H9 (cell line): ENCODE data around the gene F5. TPM values are rescaled to one million over a fixed set of nuclear protein-coding genes. Genes with fewer than 3 reads are reported as not detected.

Experiments
- DNase-seq: peaks from one replicate; pipeline ENCODE4 v3.0.0-alpha.2; 2017
- H2AFZ ChIP-seq: one replicate; pipeline ENCODE4 v1.6.1; 2013; ENCODE audit warnings: mild to moderate bottlenecking, low read length, control low read depth, moderate library complexity
- H2AK5ac ChIP-seq: 2 replicates; pipeline ENCODE4 v1.6.1; 2013; ENCODE audit warnings: low read length, control low read depth, mixed read lengths; ENCODE audit not compliant: insufficient read length
- H2BK120ac ChIP-seq: one replicate; pipeline ENCODE4 v1.6.1; 2013; ENCODE audit warnings: low read depth, mild to moderate bottlenecking, low read length, control low read depth, inconsistent platforms; ENCODE audit not compliant: poor library complexity, severe bottlenecking
- H2BK12ac ChIP-seq: 2 replicates; pipeline ENCODE4 v1.6.1; 2013; ENCODE audit warnings: low read length, control low read depth, mixed read lengths, low read depth; ENCODE audit not compliant: insufficient read length
- H2BK15ac ChIP-seq: 2 replicates; pipeline ENCODE4 v1.6.1; 2013; ENCODE audit warnings: low read depth, low read length, control low read depth
- H2BK20ac ChIP-seq: one replicate; pipeline ENCODE4 v1.6.1; 2013; ENCODE audit warnings: low read depth, mild to moderate bottlenecking, low read length, control low read depth, inconsistent platforms; ENCODE audit not compliant: poor library complexity, severe bottlenecking
- H2BK5ac ChIP-seq: 2 replicates; pipeline ENCODE4 v1.6.1; 2013; ENCODE audit warnings: low read length, control low read depth, mixed read lengths; ENCODE audit not compliant: insufficient read length
- H3K14ac ChIP-seq: 2 replicates; pipeline ENCODE4 v1.6.1; 2013; ENCODE audit warnings: low read length, control low read depth; ENCODE audit not compliant: insufficient read depth
- H3K18ac ChIP-seq: 2 replicates; pipeline ENCODE4 v1.6.1; 2013; ENCODE audit warnings: low read depth, mild to moderate bottlenecking, mixed read lengths, low read length, control low read depth; ENCODE audit not compliant: insufficient read length
- H3K23ac ChIP-seq: 2 replicates; pipeline ENCODE4 v1.6.1; 2013; ENCODE audit warnings: low read length, control low read depth, mixed read lengths, low read depth; ENCODE audit not compliant: insufficient read length
- H3K23me2 ChIP-seq: 2 replicates; pipeline ENCODE4 v1.6.1; 2013; ENCODE audit warnings: low read depth, mild to moderate bottlenecking, mixed read lengths, low read length, control low read depth; ENCODE audit not compliant: insufficient read length, poor library complexity, severe bottlenecking
- H3K27ac ChIP-seq: 2 replicates; pipeline ENCODE4 v1.5.1; 2013; ENCODE audit warnings: low read length, control low read depth, mixed read lengths, low read depth; ENCODE audit not compliant: insufficient read length
- H3K27me3 ChIP-seq: 2 replicates; pipeline ENCODE4 v1.6.1; 2013; ENCODE audit warnings: low read length, control low read depth, inconsistent platforms; ENCODE audit not compliant: insufficient read depth
- H3K4ac ChIP-seq: 2 replicates; pipeline ENCODE4 v1.6.1; 2013; ENCODE audit warnings: low read depth, mild to moderate bottlenecking, control low read depth, inconsistent platforms, low read length, moderate library complexity
- H3K4me1 ChIP-seq: 2 replicates; pipeline ENCODE4 v1.6.1; 2013; ENCODE audit warnings: low read length, control low read depth, inconsistent platforms; ENCODE audit not compliant: insufficient read depth
- H3K4me2 ChIP-seq: 2 replicates; pipeline ENCODE4 v1.6.1; 2013; ENCODE audit warnings: low read length, control low read depth, mixed read lengths; ENCODE audit not compliant: insufficient read length, insufficient read depth
- H3K56ac ChIP-seq: 2 replicates; pipeline ENCODE4 v1.6.1; 2013; ENCODE audit warnings: low read depth, mild to moderate bottlenecking, mixed read lengths, low read length, control low read depth; ENCODE audit not compliant: insufficient read length
- H3K79me1 ChIP-seq: 2 replicates; pipeline ENCODE4 v1.6.1; 2013; ENCODE audit warnings: low read depth, mild to moderate bottlenecking, moderate library complexity, low read length, control low read depth, inconsistent platforms; ENCODE audit not compliant: insufficient read depth, poor library complexity, severe bottlenecking
- H3K79me2 ChIP-seq: 2 replicates; pipeline ENCODE4 v1.6.1; 2013; ENCODE audit warnings: low read length, control low read depth, inconsistent platforms; ENCODE audit not compliant: insufficient read depth
- H3K9ac ChIP-seq: 2 replicates; pipeline ENCODE4 v1.6.1; 2013; ENCODE audit warnings: low read length, control low read depth, mixed read lengths; ENCODE audit not compliant: insufficient read length; ENCODE audit errors: extremely low read depth
- H3K9me3 ChIP-seq: one replicate; pipeline ENCODE4 v1.6.1; 2013; ENCODE audit warnings: low read depth, low read length, inconsistent platforms; ENCODE audit not compliant: control insufficient read depth
- H3T11ph ChIP-seq: one replicate; pipeline ENCODE4 v1.6.1; 2013; ENCODE audit warnings: mild to moderate bottlenecking, low read length, control low read depth, inconsistent platforms
- H4K20me1 ChIP-seq: one replicate; pipeline ENCODE4 v1.6.1; 2013; ENCODE audit not compliant: control insufficient read depth, insufficient read length, insufficient read depth
- H4K5ac ChIP-seq: 2 replicates; pipeline ENCODE4 v1.6.1; 2013; ENCODE audit warnings: low read depth, mild to moderate bottlenecking, mixed read lengths, low read length, control low read depth; ENCODE audit not compliant: insufficient read length
- H4K8ac ChIP-seq: replicated peaks from 2 replicates; pipeline ENCODE4 v1.6.1; 2013; ENCODE audit warnings: low read length, control low read depth, mixed read lengths, low read depth; ENCODE audit not compliant: insufficient read length
- H4K91ac ChIP-seq: 2 replicates; pipeline ENCODE4 v1.6.1; 2013; ENCODE audit warnings: low read depth, mild to moderate bottlenecking, moderate library complexity, mixed read lengths, low read length, control low read depth; ENCODE audit not compliant: insufficient read length
- H3K27ac Mint-ChIP-seq, 3 experiments: 2 replicates in 2 of 3; 3 replicates in 1 of 3; pipeline ENCODE4 v1.8.0; 2020 to 2021; ENCODE audit warnings: mixed read lengths in 3 of 3, mild to moderate bottlenecking in 1 of 3, moderate library complexity in 1 of 3
- H3K27me3 Mint-ChIP-seq: 2 replicates; pipeline ENCODE4 v1.8.0; 2021; ENCODE audit warnings: low read depth, mild to moderate bottlenecking, moderate library complexity, mixed read lengths
- H3K36me3 Mint-ChIP-seq, 3 experiments: 2 replicates in 2 of 3; 3 replicates in 1 of 3; pipeline ENCODE4 v1.8.0; 2020 to 2021; ENCODE audit warnings: low read depth in 3 of 3, mixed read lengths in 3 of 3; ENCODE audit not compliant: insufficient read depth in 1 of 3
- H3K4me1 Mint-ChIP-seq, 2 experiments: 2 replicates each; pipeline ENCODE4 v1.8.0; 2020; ENCODE audit warnings: mixed read lengths in 2 of 2
- H3K4me3 Mint-ChIP-seq, 2 experiments: 2 replicates in 1 of 2; 3 replicates in 1 of 2; pipeline ENCODE4 v1.8.0; 2020 to 2021; ENCODE audit warnings: mild to moderate bottlenecking in 2 of 2, mixed read lengths in 2 of 2, moderate library complexity in 1 of 2
- H3K9me3 Mint-ChIP-seq, 2 experiments: 2 replicates in 1 of 2; 3 replicates in 1 of 2; pipeline ENCODE4 v1.8.0; 2020; ENCODE audit warnings: mild to moderate bottlenecking in 2 of 2, mixed read lengths in 2 of 2, moderate library complexity in 1 of 2
- WGBS: extraction: QIAGEN DNeasy Blood & Tissue Kit; methylation state at CpG from one replicate; pipeline ENCODE4 v1.1.7; 2013; ENCODE audit warnings: missing lambda C conversion rate, low lambda C conversion rate, mixed read lengths; ENCODE audit not compliant: insufficient read length; ENCODE audit errors: extremely low coverage; 5-methylcytosine and 5-hydroxymethylcytosine counted together
- total RNA-seq: library from RNA; stranded (reverse); gene quantifications from 2 replicates; pipeline ENCODE4 v1.2.1, GENCODE V29; 2021
- TF ChIP-seq, protein P1 (sequence below): fragments of 200-600 bp; sonication (generic); conservative IDR thresholded peaks from 3 replicates; pipeline ENCODE4 v1.8.0; 2021; ENCODE audit warnings: antibody characterized with exemption, mild to moderate bottlenecking

F5 gene
- total RNA-seq, 1 experiment from 2014 or later: 0.04 TPM

DNA sequence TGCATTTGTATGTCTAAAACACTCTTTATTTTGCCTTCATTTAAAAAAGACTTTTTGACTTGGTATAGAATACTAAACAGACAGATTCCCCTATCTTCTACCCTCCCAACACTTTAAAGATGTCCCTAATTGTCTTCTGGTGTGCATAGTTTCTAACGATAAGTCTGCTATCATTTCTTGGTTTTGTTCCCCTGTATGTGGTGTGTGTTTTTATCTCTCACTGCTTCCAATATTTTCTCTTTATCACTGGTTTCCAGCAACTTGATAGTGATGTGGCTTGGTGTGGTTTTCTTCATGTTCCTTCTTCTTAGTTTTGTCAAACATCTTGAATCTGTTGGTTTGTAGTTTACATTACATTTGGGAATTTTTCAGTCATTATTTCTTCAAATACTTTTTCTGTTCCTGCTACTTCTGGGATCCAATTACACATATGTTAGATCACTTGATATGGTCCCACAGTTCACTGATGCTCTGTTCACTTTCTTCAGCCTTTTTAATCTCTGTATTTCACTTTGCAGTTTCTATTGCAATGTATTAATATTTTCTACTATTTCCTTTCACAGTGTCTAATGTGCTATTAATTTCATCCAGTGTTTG, 23.2 kb downstream of the F5 start:
- Histone ChIP-seq H3K79me1 (no peaks in the 10 kb centered on the region), H3K4me2 (no peak overlapping the region), H2BK15ac (no peak overlapping the region), H3K79me2 (no peaks in the 10 kb centered on the region), H4K91ac (no peak overlapping the region), H3K27me3 (no peaks in the 10 kb centered on the region), H3K23me2 (no peaks in the 10 kb centered on the region), H3K27ac (no peak overlapping the region), H3K9me3 (no peaks in the 10 kb centered on the region), H3K14ac (no peak overlapping the region), H3K18ac (no peak overlapping the region), H2BK5ac (no peak overlapping the region), H2AFZ (no peak overlapping the region), H2BK120ac (no peak overlapping the region), H3K4me1 (no peaks in the 10 kb centered on the region), H2BK12ac (no peak overlapping the region), H3K4ac (no peak overlapping the region), H3T11ph (no peak overlapping the region), H2BK20ac (no peak overlapping the region), H4K20me1 (no peaks in the 10 kb centered on the region), H4K8ac (no peak overlapping the region), H4K5ac (no peak overlapping the region), H2AK5ac (no peak overlapping the region), H3K9ac (no peak overlapping the region), H3K23ac (no peak overlapping the region), H3K56ac (no peak overlapping the region)
- Mint-ChIP-seq H3K9me3 (peaks cover 8 to 15% of the 10 kb centered on the region in 2 experiments; a peak in 4 of 5 replicates), H3K4me1 (no peaks in the 10 kb centered on the region; a peak in 2 of 4 replicates), H3K27me3 (peaks cover 6% of the 10 kb centered on the region), H3K4me3 (no peak overlapping the region), H3K36me3 (peaks cover 0 to 4% (median 0%) of the 10 kb centered on the region in 3 experiments; a peak in 1 of 7 replicates), H3K27ac (no peak overlapping the region)
- no CpG with 5 or more reads among the region's 1 CpG for WGBS
- DNase-seq: no peak
- TF ChIP-seq, protein P1, sequence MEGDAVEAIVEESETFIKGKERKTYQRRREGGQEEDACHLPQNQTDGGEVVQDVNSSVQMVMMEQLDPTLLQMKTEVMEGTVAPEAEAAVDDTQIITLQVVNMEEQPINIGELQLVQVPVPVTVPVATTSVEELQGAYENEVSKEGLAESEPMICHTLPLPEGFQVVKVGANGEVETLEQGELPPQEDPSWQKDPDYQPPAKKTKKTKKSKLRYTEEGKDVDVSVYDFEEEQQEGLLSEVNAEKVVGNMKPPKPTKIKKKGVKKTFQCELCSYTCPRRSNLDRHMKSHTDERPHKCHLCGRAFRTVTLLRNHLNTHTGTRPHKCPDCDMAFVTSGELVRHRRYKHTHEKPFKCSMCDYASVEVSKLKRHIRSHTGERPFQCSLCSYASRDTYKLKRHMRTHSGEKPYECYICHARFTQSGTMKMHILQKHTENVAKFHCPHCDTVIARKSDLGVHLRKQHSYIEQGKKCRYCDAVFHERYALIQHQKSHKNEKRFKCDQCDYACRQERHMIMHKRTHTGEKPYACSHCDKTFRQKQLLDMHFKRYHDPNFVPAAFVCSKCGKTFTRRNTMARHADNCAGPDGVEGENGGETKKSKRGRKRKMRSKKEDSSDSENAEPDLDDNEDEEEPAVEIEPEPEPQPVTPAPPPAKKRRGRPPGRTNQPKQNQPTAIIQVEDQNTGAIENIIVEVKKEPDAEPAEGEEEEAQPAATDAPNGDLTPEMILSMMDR: no peak
